22Rv1 (cell line): ENCODE results near the gene SERPINB1.
"Not testable (repeated sequence)": the region's sequence is repeated elsewhere in the genome, so short reads cannot be mapped to it uniquely, and the experiment has no call there.

ENCODE experiments used
- H3K27ac ChIP-seq: fragments of 450-650 bp; 2 replicates; pipeline ENCODE4 v1.5.1; 2017
- CTCF ChIP-seq: fragments of 450-650 bp; IDR thresholded peaks from 2 replicates; pipeline ENCODE4 v1.5.1; 2017; ENCODE audit warnings: mild to moderate bottlenecking
- ZFX ChIP-seq: fragments of 450-650 bp; IDR thresholded peaks from 2 replicates; pipeline ENCODE4 v1.6.1; 2017; ENCODE audit warnings: antibody characterized with exemption, borderline replicate concordance

Gene SERPINB1

GRCh38 chr6:2807342-2808090, 34.1 kb downstream of the SERPINB1 start:
- TF ChIP-seq ZFX (no peak), CTCF (no peak)
- no peak overlapping the region for H3K27ac ChIP-seq

GRCh38 chr6:2806644-2807043, 35.0 kb downstream of the SERPINB1 start:
- no peak for TF ChIP-seq ZFX
- no peak for TF ChIP-seq CTCF
- H3K27ac ChIP-seq: no peak overlapping the region

GRCh38 chr6:2805031-2805430, 36.6 kb downstream of the SERPINB1 start:
- no peak for TF ChIP-seq CTCF
- no peak for TF ChIP-seq ZFX
- H3K27ac ChIP-seq: no peak overlapping the region

GRCh38 chr6:2804516-2804915, 37.1 kb downstream of the SERPINB1 start:
- TF ChIP-seq CTCF (no peak), ZFX (no peak)
- H3K27ac ChIP-seq: no peak overlapping the region

GRCh38 chr6:2803731-2804429, 37.8 kb downstream of the SERPINB1 start:
- H3K27ac ChIP-seq: no peak overlapping the region
- no peak for TF ChIP-seq CTCF
- no peak for TF ChIP-seq ZFX

- H3K27ac ChIP-seq: no peak overlapping the region
- TF ChIP-seq CTCF (no peak), ZFX (no peak)
Observed at GRCh38 chr6:2802521-2803060, 39.1 kb downstream of the SERPINB1 start.

- not testable (repeated sequence) for H3K27ac ChIP-seq
Observed at GRCh38 chr6:2801687-2802086, 40.0 kb downstream of the SERPINB1 start.
